Heart left ventricle (tissue), 16 donors: Measurements from ENCODE around the gene NARS2. TPM values are rescaled to one million over a fixed set of nuclear protein-coding genes. Genes with fewer than 3 reads are reported as not detected.
A peak's percentile ranks its signal among the peaks of the same experiment; 100 is the strongest.

Experiments
- ATAC-seq, 4 donors: fragments of 200-7000 bp; cut with Tn5 transposase; one replicate each; pipeline ENCODE4 v1.9.1; 2020 to 2022; ENCODE audit warnings: moderate library complexity in 4 of 4, mild to moderate bottlenecking in 3 of 4, moderate number of reproducible peaks in 1 of 4
- DNase-seq, 5 donors: peaks; one replicate each; pipeline ENCODE4 v3.0.0-alpha.2; 2020
- H3K27ac ChIP-seq, 12 donors: fragments of 200-600 bp; sonication (generic) in 4 of 12; one replicate each; pipeline versions ENCODE4 v1.5.0 to v1.8.0; 2016 to 2022; ENCODE audit warnings: mild to moderate bottlenecking in 2 of 12
- H3K27me3 ChIP-seq, 9 donors: fragments of 200-600 bp; sonication (generic) in 2 of 9; one replicate each; pipeline versions ENCODE4 v1.5.1 to v1.8.0; 2016 to 2022; ENCODE audit warnings: mild to moderate bottlenecking in 3 of 9
- H3K36me3 ChIP-seq, 9 donors: fragments of 200-600 bp; sonication (generic) in 2 of 9; one replicate each; pipeline versions ENCODE4 v1.5.0 to v1.8.0; 2018 to 2022; ENCODE audit warnings: mild to moderate bottlenecking in 2 of 9
- H3K4me1 ChIP-seq, 12 donors: fragments of 200-600 bp; sonication (generic) in 4 of 12; one replicate each; pipeline versions ENCODE4 v1.5.0 to v1.8.0; 2016 to 2022; ENCODE audit warnings: mild to moderate bottlenecking in 3 of 12
- H3K4me3 ChIP-seq, 12 donors: fragments of 200-600 bp; sonication (generic) in 4 of 12; one replicate each; pipeline versions ENCODE4 v1.5.0 to v1.8.0; 2017 to 2022; ENCODE audit warnings: mild to moderate bottlenecking in 9 of 12, moderate library complexity in 4 of 12
- H3K9me3 ChIP-seq, 12 donors: fragments of 200-600 bp; sonication (generic) in 4 of 12; one replicate each; pipeline versions ENCODE4 v1.5.0 to v1.8.0; 2016 to 2022; ENCODE audit warnings: mild to moderate bottlenecking in 1 of 12
- CTCF ChIP-seq, 12 donors: fragments of 200-600 bp; sonication (generic) in 4 of 12; IDR thresholded peaks; one replicate each; pipeline versions ENCODE4 v1.5.0 to v1.8.0; 2018 to 2022; ENCODE audit warnings: antibody characterized with exemption in 12 of 12, mild to moderate bottlenecking in 5 of 12
- POLR2A ChIP-seq, 2 donors: fragments of 450-650 bp; IDR thresholded peaks; one replicate each; pipeline ENCODE4 v1.6.1; 2017; ENCODE audit warnings: antibody characterized with exemption in 2 of 2, mild to moderate bottlenecking in 2 of 2, moderate library complexity in 2 of 2
- WGBS, 4 donors: extraction: QIAGEN DNeasy Blood & Tissue Kit in 2 of 4; methylation state at CpG; one replicate each; pipeline versions ENCODE4 v1.1.5 to v1.1.7; 2013 to 2018; 5-methylcytosine and 5-hydroxymethylcytosine counted together
- intact Hi-C, 10 donors: fragments of 100-400 bp; cut with DNase I; formaldehyde crosslinking; loops; one replicate each; pipeline versions ENCODE4 v1.11.1 to v1.14.2; 2022
- polyA plus RNA-seq, 2 donors: library from polyadenylated mRNA; stranded (reverse); fragments of 200-250 nt; gene quantifications; one replicate each; pipeline ENCODE4 v1.2.3, GENCODE V29; 2013
- total RNA-seq, 9 donors: library from RNA; depleted of rRNA in 2 of 9; stranded (reverse); fragments of >200 nt in 2 of 9; fragmentation: NEBNext Ultra II Directional in 3 of 9; extraction: Animal tissue kit (Norgen Biotek cat#: 25700) in 3 of 9; gene quantifications; one replicate each; pipeline versions ENCODE4 v1.1.0 to v1.2.4, GENCODE V29; 2016 to 2023
- donor health status: ischemic (EF 13 %, LVEDD 7.1; RV severe dilation, severe dysfunction).
- donor health status: healthy with polysubstance abuse.
- donor health status: DM: no; HTN: yes; CAD: no.
- donor health status: DM: no; HTN: no; CAD: no.
- donor health status: ischemic (EF 25% LVEDD 6.9; RV normal size, moderate dysfunction).
- donor health status: ischemic (EF 25% LVEDD 5.7; RV mildly dilated, moderate dysfunction).
- donor health status: healthy.
- donor health status: DM: yes; HTN: yes; CAD: no.
- donor health status: ischemic (EF 35%, LVEDD 5.7; RV mildly dilated, moderate dysfunction).
- donor health status: nonischemic (EF 11% LVEDD 7.7; RV severe dilation, severe dysfunction).
- donor health status: DM: yes; HTN: yes; CAD: no.
- donor health status: PGD.
- donor health status: ischemic (EF 29% LVEDD 5.4; RV normal size, mild dysfunction).
- donor health status: nonischemic (EF 23%, LVEDD 6.1; RV moderate dilation, normal function).

NARS2 gene
- total and polyA plus RNA-seq, 11 donors, result 9.9 to 23.2 (median 15.8) TPM

- no peaks in the 10 kb centered on the region for H3K9me3 ChIP-seq
- peaks cover 0 to 41% (median 2%) of the 10 kb centered on the region in 12 donors for H3K4me1 ChIP-seq
- no peaks in the 10 kb centered on the region for H3K27me3 ChIP-seq
- intact Hi-C loops, result loop anchor here in 5 of 10 donors (5.0 to 10.0 kb wide), 4 partner anchors 274 to 292 kb away; partner anchors contain the start of gene ALG8 (in 1 of the 5)
- DNase-seq, result no peak
- ATAC-seq, result no peak
- no peak overlapping the region for H3K4me3 ChIP-seq
- H3K36me3 ChIP-seq, result no peaks in the 10 kb centered on the region
- no peak overlapping the region for H3K27ac ChIP-seq
- TF ChIP-seq CTCF (IDR thresholded peaks at IDR 0.05) (no peak), POLR2A (IDR thresholded peaks at IDR 0.05) (no peak)
Measured at GRCh38 chr11:78429209-78429608, 145.5 kb downstream of the NARS2 start.

- Histone ChIP-seq H3K36me3 (no peaks in the 10 kb centered on the region), H3K4me1 (peaks cover 0 to 45% (median 2%) of the 10 kb centered on the region in 12 donors), H3K4me3 (no peak overlapping the region), H3K27ac (no peak overlapping the region), H3K27me3 (no peaks in the 10 kb centered on the region), H3K9me3 (no peaks in the 10 kb centered on the region)
- no peak for ATAC-seq
- TF ChIP-seq POLR2A (IDR thresholded peaks at IDR 0.05) (no peak), CTCF (IDR thresholded peaks at IDR 0.05) (no peak)
- DNase-seq, result no peak
- intact Hi-C loops, result loop anchor here in 5 of 10 donors (5.0 to 10.0 kb wide), 4 partner anchors 274 to 291 kb away; partner anchors contain the start of gene ALG8 (in 1 of the 5)
- WGBS, 4 donors, result 93 to 95% (median 94%) methylated on average over 3 of the region's 3 CpGs
Measured at GRCh38 chr11:78428773-78429172, 145.9 kb downstream of the NARS2 start.

GRCh38 chr11:78428266-78428636 lies 146.4 kb downstream of the NARS2 start:
- no peaks in the 10 kb centered on the region for H3K36me3 ChIP-seq
- peak overlapping the region in 2 of 12 donors; percentile 20 to 82 for H3K27ac ChIP-seq
- intact Hi-C loops, result loop anchor here in 5 of 10 donors (5.0 to 10.0 kb wide), 4 partner anchors 273 to 291 kb away; partner anchors contain the start of gene ALG8 (in 1 of the 5)
- H3K9me3 ChIP-seq, result no peaks in the 10 kb centered on the region
- H3K4me3 ChIP-seq, result peak overlapping the region in 1 of 12 donors; percentile 11
- ATAC-seq (no peak), DNase-seq (no peak)
- TF ChIP-seq CTCF (IDR thresholded peaks at IDR 0.05) (no peak), POLR2A (IDR thresholded peaks at IDR 0.05) (no peak)
- peaks cover 0 to 49% (median under 1%) of the 10 kb centered on the region in 12 donors for H3K4me1 ChIP-seq
- H3K27me3 ChIP-seq, result no peaks in the 10 kb centered on the region

GRCh38 chr11:78427615-78428265 lies 146.9 kb downstream of the NARS2 start:
- peaks cover 0 to 49% (median 0%) of the 10 kb centered on the region in 12 donors for H3K4me1 ChIP-seq
- peak overlapping the region in 2 of 12 donors; percentile 20 to 82 for H3K27ac ChIP-seq
- no peaks in the 10 kb centered on the region for H3K36me3 ChIP-seq
- H3K4me3 ChIP-seq, result peak overlapping the region in 4 of 12 donors; percentile 6 to 36 (median 14)
- intact Hi-C loops, result loop anchor here in 5 of 10 donors (5.0 to 10.0 kb wide), 4 partner anchors 273 to 290 kb away; partner anchors contain the start of gene ALG8 (in 1 of the 5)
- H3K27me3 ChIP-seq, result no peaks in the 10 kb centered on the region
- no peaks in the 10 kb centered on the region for H3K9me3 ChIP-seq
- WGBS, 4 donors, result 65 to 73% (median 68%) methylated on average over 11 of the region's 11 CpGs
- DNase-seq (no peak), ATAC-seq (no peak)
- TF ChIP-seq CTCF (IDR thresholded peaks at IDR 0.05), result no peak
- TF ChIP-seq POLR2A (IDR thresholded peaks at IDR 0.05), result no peak
